ENCODE results near the gene MORN1. TPM values are rescaled to one million over a fixed set of nuclear protein-coding genes. Genes with fewer than 3 reads are reported as not detected.

MORN1 gene
- polyA plus RNA-seq, 1 of the 3 experiments (the other 2 are of a cell fraction): 16.3 TPM

GRCh38 chr1:2398871-2399270 is 7.5 kb upstream of the MORN1 start:
- CTCF ChIA-PET: interaction anchor here (1.3 kb wide), 1 partner anchor 204 kb away, joined by 4 read pairs; the partner anchor contains the start of gene FAAP20
- Histone ChIP-seq H3K9ac (no peak overlapping the region), H3K9me3 (no peaks in the 10 kb centered on the region), H3F3A (replicated peaks; ENCODE audit: insufficient read depth) (peaks cover 18% of the 10 kb centered on the region), H3K4me3 (ENCODE audit: low read depth in 2 of 2, low read length in 1 of 2) (no peak overlapping the region), H2AFZ (ENCODE audit: low read depth) (no peak overlapping the region), H3K27me3 (ENCODE audit: insufficient read depth) (no peaks in the 10 kb centered on the region), H4K20me1 (ENCODE audit: insufficient read depth) (peaks cover 30% of the 10 kb centered on the region; the same call in 1 of the 2 replicates), H3K79me2 (ENCODE audit: insufficient read depth) (peaks cover 55% of the 10 kb centered on the region), H3K9me2 (no peaks in the 10 kb centered on the region), H3K36me3 (replicated peaks in 1 of 2; ENCODE audit: control insufficient read depth in 1 of 2, insufficient read depth in 2 of 2, low read length in 1 of 2) (peaks cover 37 to 93% of the 10 kb centered on the region in 2 experiments), H3K27ac (ENCODE audit: low read depth in 2 of 2, low read length in 1 of 2) (no peak overlapping the region), H3K4me1 (ENCODE audit: control insufficient read depth in 1 of 2, insufficient read depth in 2 of 2, low read depth in 1 of 2, low read length in 1 of 2) (peaks cover 0 to 4% of the 10 kb centered on the region in 2 experiments; a peak in 1 of 4 replicates), H3K4me2 (no peak overlapping the region)
- WGBS (ENCODE audit: low lambda C conversion rate): 96% methylated on average over 7 of the region's 7 CpGs
- POLR2A ChIA-PET: no interaction called here
- no peak for TF ChIP-seq RCOR1 (IDR thresholded peaks at IDR 0.05; ENCODE audit: low read length)
- TF ChIP-seq ELF1 (IDR thresholded peaks at IDR 0.05): no peak
- no peak for TF ChIP-seq USF2 (IDR thresholded peaks at IDR 0.05; ENCODE audit: borderline replicate concordance, low read depth, low read length)
- TF ChIP-seq FOXJ3 (CRISPR knock-in tag; IDR thresholded peaks at IDR 0.05): no peak
- TF ChIP-seq JUND (IDR thresholded peaks at IDR 0.05): no peak
- TF ChIP-seq MEF2A (IDR thresholded peaks at IDR 0.05; ENCODE audit: borderline replicate concordance, low read depth): no peak
- TF ChIP-seq MXI1 (IDR thresholded peaks at IDR 0.05; ENCODE audit: low read depth, low read length): no peak
- no peak for TF ChIP-seq REST (IDR thresholded peaks at IDR 0.05; ENCODE audit: low read depth, low read length)
- TF ChIP-seq CHD2 (IDR thresholded peaks at IDR 0.05; ENCODE audit: low read length, partially characterized antibody): no peak
- no peak for TF ChIP-seq RAD21 (IDR thresholded peaks at IDR 0.05; ENCODE audit: low read length)
- no peak for TF ChIP-seq NRF1 (IDR thresholded peaks at IDR 0.05; ENCODE audit: low read depth, low read length)
- TF ChIP-seq RXRA (IDR thresholded peaks at IDR 0.05; ENCODE audit: borderline replicate concordance, low read depth): no peak
- no peak for TF ChIP-seq SMC3 (IDR thresholded peaks at IDR 0.05; ENCODE audit: low read depth, low read length)
- no peak for TF ChIP-seq YY1 (IDR thresholded peaks at IDR 0.05; ENCODE audit: low read depth)
- no peak for TF ChIP-seq NFIC (IDR thresholded peaks at IDR 0.05; ENCODE audit: borderline replicate concordance)
- TF ChIP-seq FOXM1 (IDR thresholded peaks at IDR 0.05; ENCODE audit: low read depth): no peak
- no peak for TF ChIP-seq EP300 (IDR thresholded peaks at IDR 0.05; ENCODE audit: borderline replicate concordance in 1 of 2, low read depth in 1 of 2, low read length in 1 of 2)
- TF ChIP-seq MAX (IDR thresholded peaks at IDR 0.05; ENCODE audit: low read depth): no peak
- no peak for TF ChIP-seq ZBTB33 (IDR thresholded peaks at IDR 0.05; ENCODE audit: borderline replicate concordance, low read depth)
- TF ChIP-seq PBX3 (IDR thresholded peaks at IDR 0.05): no peak
- DNase-seq: no peak

Data from SK-N-SH (cell line).